ENCODE data around the gene SRGAP1. TPM values are rescaled to one million over a fixed set of nuclear protein-coding genes. Genes with fewer than 3 reads are reported as not detected.

The SRGAP1 gene
- total RNA-seq, 1 donor: 18.1 TPM

- no peak for DNase-seq (ENCODE audit: low read depth)
Observed at GRCh38 chr12:63820427-63820826, 24.1 kb upstream of the SRGAP1 start.

GRCh38 chr12:63821781-63822251 is 22.7 kb upstream of the SRGAP1 start:
- no peak for DNase-seq (ENCODE audit: low read depth)
- peak overlapping the region; percentile 45 for H3K4me3 ChIP-seq (ENCODE audit: low read depth, low read length)
- TF ChIP-seq CTCF (IDR thresholded peaks at IDR 0.05; ENCODE audit: insufficient read depth, low read depth, low read length): no peak

More at GRCh38 chr12:63820427-63820826, 24.1 kb upstream of the SRGAP1 start:
- no peak for TF ChIP-seq CTCF (IDR thresholded peaks at IDR 0.05; ENCODE audit: insufficient read depth, low read depth, low read length)
- H3K4me3 ChIP-seq (ENCODE audit: low read depth, low read length): no peak overlapping the region

GRCh38 chr12:63822352-63822751 is 22.1 kb upstream of the SRGAP1 start:
- H3K4me3 ChIP-seq (ENCODE audit: low read depth, low read length): peak overlapping the region; percentile 45
- DNase-seq (ENCODE audit: low read depth): peak; percentile 62
- no peak for TF ChIP-seq CTCF (IDR thresholded peaks at IDR 0.05; ENCODE audit: insufficient read depth, low read depth, low read length)

- H3K4me3 ChIP-seq (ENCODE audit: low read depth, low read length): no peak overlapping the region
- no peak for DNase-seq (ENCODE audit: low read depth)
- TF ChIP-seq CTCF (IDR thresholded peaks at IDR 0.05; ENCODE audit: insufficient read depth, low read depth, low read length): no peak
Observed at GRCh38 chr12:63823040-63823439, 21.5 kb upstream of the SRGAP1 start.

GRCh38 chr12:63826006-63826585 is 18.4 kb upstream of the SRGAP1 start:
- peak; percentile 90 for TF ChIP-seq CTCF (IDR thresholded peaks at IDR 0.05; ENCODE audit: insufficient read depth, low read depth, low read length)
- peak; percentile 82 for DNase-seq (ENCODE audit: low read depth)
- H3K4me3 ChIP-seq (ENCODE audit: low read depth, low read length): no peak overlapping the region

GRCh38 chr12:63828867-63829266 is 15.6 kb upstream of the SRGAP1 start:
- DNase-seq (ENCODE audit: low read depth): no peak
- no peak for TF ChIP-seq CTCF (IDR thresholded peaks at IDR 0.05; ENCODE audit: insufficient read depth, low read depth, low read length)

GRCh38 chr12:63836046-63836445 is 8.5 kb upstream of the SRGAP1 start:
- DNase-seq (ENCODE audit: low read depth): no peak
- TF ChIP-seq CTCF (IDR thresholded peaks at IDR 0.05; ENCODE audit: insufficient read depth, low read depth, low read length): no peak
- no peak overlapping the region for H3K4me3 ChIP-seq (ENCODE audit: low read depth, low read length)

More at GRCh38 chr12:63828867-63829266, 15.6 kb upstream of the SRGAP1 start:
- H3K4me3 ChIP-seq (ENCODE audit: low read depth, low read length): no peak overlapping the region

All from fibroblast of villous mesenchyme (primary cell).